Stomach (tissue), 19 donors: ENCODE measurements around the gene C1orf226. TPM values are rescaled to one million over a fixed set of nuclear protein-coding genes. Genes with fewer than 3 reads are reported as not detected.

Experiments used
- DNase-seq, 2 donors: peaks; one replicate each; pipeline versions ENCODE4 v3.0.0 to v3.0.0-alpha.2; 2013 to 2019
- H3K27ac ChIP-seq, 5 donors: fragments of 200-600 bp in 4 of 5; sonication (generic) in 4 of 5; one replicate each; pipeline ENCODE4 v1.5.1; 2013 to 2019; ENCODE audit warnings: mild to moderate bottlenecking in 1 of 5, moderate library complexity in 1 of 5
- H3K27me3 ChIP-seq, 3 donors: fragments of 200-600 bp; sonication (generic); one replicate each; pipeline ENCODE4 v1.5.1; 2017 to 2019; ENCODE audit warnings: mixed run types in 1 of 3
- H3K36me3 ChIP-seq, 4 donors: fragments of 200-600 bp; sonication (generic); 1 replicate in 3 of 4; 2 replicates in 1 of 4; pipeline ENCODE4 v1.5.1; 2016 to 2019
- H3K4me1 ChIP-seq, 4 donors: fragments of 200-600 bp; sonication (generic); one replicate each; pipeline ENCODE4 v1.5.1; 2016 to 2019
- H3K4me3 ChIP-seq, 4 donors: fragments of 200-600 bp; sonication (generic) in 3 of 4; one replicate each; pipeline ENCODE4 v1.5.1; 2016 to 2019; ENCODE audit warnings: mild to moderate bottlenecking in 1 of 4
- H3K9me3 ChIP-seq, 4 donors: fragments of 200-600 bp; sonication (generic); one replicate each; pipeline ENCODE4 v1.5.1; 2016 to 2019
- EP300 ChIP-seq: sonication (generic); formaldehyde crosslinking; IDR thresholded peaks from one replicate; pipeline ENCODE4 v1.6.1; 2017; ENCODE audit warnings: antibody characterized with exemption
- POLR2A ChIP-seq, 4 donors: fragments of 450-650 bp; IDR thresholded peaks; one replicate each; pipeline ENCODE4 v1.6.1; 2016; ENCODE audit warnings: antibody characterized with exemption in 4 of 4, control low read depth in 2 of 4, mild to moderate bottlenecking in 1 of 4, moderate library complexity in 1 of 4
- POLR2AphosphoS5 ChIP-seq, 3 donors: sonication (generic); formaldehyde crosslinking; IDR thresholded peaks; one replicate each; pipeline ENCODE4 v1.6.1; 2016; ENCODE audit warnings: antibody characterized with exemption in 3 of 3
- WGBS, 5 donors: extraction: QIAGEN DNeasy Blood & Tissue Kit in 3 of 5; methylation state at CpG; one replicate each; pipeline versions ENCODE4 v1.1.5 to v1.1.7; 2013 to 2018; 5-methylcytosine and 5-hydroxymethylcytosine counted together
- intact Hi-C: fragments of 100-400 bp; cut with DNase I; formaldehyde crosslinking; loops from one replicate; pipeline ENCODE4 v1.15.1; 2023; ENCODE audit warnings: low total_unique reads
- long read RNA-seq, 10 donors: transcript quantifications; one replicate each; lab custom pipeline, GENCODE V29; 2026
- polyA plus RNA-seq, 3 donors: library from polyadenylated mRNA; stranded (reverse); fragments of 200-250 nt; gene quantifications; one replicate each; pipeline ENCODE4 v1.2.3, GENCODE V29; 2013
- total RNA-seq, 5 donors: library from RNA; depleted of rRNA; stranded (reverse); fragments of >200 nt; gene quantifications; one replicate each; pipeline versions ENCODE4 v1.1.0 to v1.2.3, GENCODE V29; 2014 to 2016
- TF ChIP-seq, protein P1 (sequence below), 7 experiments: fragments of 450-650 bp in 4 of 7; fragments of 200-600 bp in 3 of 7; sonication (generic) in 3 of 7; IDR thresholded peaks; one replicate each; pipeline ENCODE4 v1.5.1; 2016 to 2019; ENCODE audit warnings: antibody characterized with exemption in 7 of 7, control low read depth in 2 of 7, mild to moderate bottlenecking in 1 of 7
- donor health status: healthy with polysubstance abuse.
- donor health status: Bipolar disorder and iron deficiency.
- donor health status: healthy.

The C1orf226 gene, protein sequence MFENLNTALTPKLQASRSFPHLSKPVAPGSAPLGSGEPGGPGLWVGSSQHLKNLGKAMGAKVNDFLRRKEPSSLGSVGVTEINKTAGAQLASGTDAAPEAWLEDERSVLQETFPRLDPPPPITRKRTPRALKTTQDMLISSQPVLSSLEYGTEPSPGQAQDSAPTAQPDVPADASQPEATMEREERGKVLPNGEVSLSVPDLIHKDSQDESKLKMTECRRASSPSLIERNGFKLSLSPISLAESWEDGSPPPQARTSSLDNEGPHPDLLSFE
- total RNA-seq (10 to 100 TPM in 3 of 5 donors, 1 to 10 TPM in 2; 2.9 to 14.0 (median 13.2) TPM), polyA plus RNA-seq (1 to 10 TPM; 2.4 to 3.7 (median 2.7) TPM)
- long read RNA-seq, donor 1: 0 reads
- long read RNA-seq, donor 2, full-length matches to known transcripts: 1 of 1 reads
- long read RNA-seq, donor 2, partial matches to known transcripts: 0 of 1 reads
- long read RNA-seq, donor 2, other reads (novel, unspliced or antisense): 0 of 1 reads
- long read RNA-seq, donor 3: 0 reads
- long read RNA-seq, donor 4: 0 reads
- long read RNA-seq, donor 5: 0 reads
- long read RNA-seq, donor 6: 0 reads
- long read RNA-seq, donor 7, full-length matches to known transcripts: 1 of 1 reads
- long read RNA-seq, donor 7, partial matches to known transcripts: 0 of 1 reads
- long read RNA-seq, donor 7, other reads (novel, unspliced or antisense): 0 of 1 reads
- long read RNA-seq, donor 8: 0 reads
- long read RNA-seq, donor 9: 0 reads
- long read RNA-seq, donor 10, partial matches to known transcripts: 0 of 1 reads
- long read RNA-seq, donor 10, other reads (novel, unspliced or antisense): 0 of 1 reads

DNA sequence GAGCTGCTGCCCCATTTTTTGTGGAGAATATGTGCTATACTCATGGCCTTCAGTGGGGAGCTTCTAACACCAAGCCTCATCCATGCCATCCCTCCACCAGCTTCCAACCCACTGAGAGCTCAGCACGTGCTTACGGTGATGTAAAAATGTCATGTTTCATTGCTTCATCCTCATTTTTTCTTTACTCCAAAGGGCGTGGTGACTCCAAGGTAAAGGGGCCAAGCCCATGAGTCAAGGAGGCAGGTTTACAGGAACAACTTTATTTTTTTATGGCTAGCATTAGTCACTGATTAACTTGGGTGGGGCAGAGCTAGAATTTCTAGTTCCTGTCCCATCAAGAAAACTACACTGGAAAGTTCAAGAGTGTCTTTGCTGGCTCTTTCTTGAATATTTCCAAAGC, at the start of gene C1orf226:
Gene C1orf226 (plus strand): TSS at position 346 of the 400 bp plus-strand sequence. CDS start 174 bp downstream, outside the sequence.
- Histone ChIP-seq H3K9me3 (no peaks in the 10 kb centered on the region), H3K27me3 (no peaks in the 10 kb centered on the region), H3K27ac (peak within 1 kb of the TSS; percentile 38 to 89 (median 74)), H3K36me3 (peaks cover 0 to 43% (median 15%) of the 10 kb centered on the region in 4 donors), H3K4me1 (peaks cover 0 to 9% (median 3%) of the 10 kb centered on the region in 4 donors), H3K4me3 (no peak within 1 kb of the TSS)
- peak in 2 of 3 donors; percentile 36 to 60 for TF ChIP-seq POLR2AphosphoS5 (IDR thresholded peaks at IDR 0.05)
- no peak for TF ChIP-seq EP300
- DNase-seq: peak in 1 of 2 donors; percentile 90
- 30 to 77% (median 48%) methylated on average over 3 of the region's 3 CpGs for WGBS, 5 donors
- intact Hi-C loops: no loop called here

DNA sequence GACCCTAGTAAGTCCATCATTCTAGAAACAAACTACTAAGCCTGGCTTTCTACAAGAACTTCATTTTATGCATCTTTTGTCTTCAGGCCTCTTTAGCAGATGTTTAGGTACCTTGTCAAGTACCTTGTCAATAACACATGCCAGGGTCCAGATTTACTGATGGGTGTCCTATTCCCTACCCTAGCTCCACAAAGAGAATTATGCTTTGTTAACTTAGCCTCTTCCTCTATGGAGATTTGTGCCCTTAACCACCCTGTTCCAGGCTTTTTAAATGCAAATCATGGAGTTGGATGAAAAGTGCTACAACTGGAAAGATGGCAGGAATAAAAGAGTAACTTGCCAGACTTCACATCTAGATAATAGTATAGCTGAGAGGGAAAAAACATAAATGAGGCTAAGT, 47.5 kb upstream of the C1orf226 start:
- no peaks in the 10 kb centered on the region for H3K4me1 ChIP-seq
- no peak overlapping the region for H3K27ac ChIP-seq
- DNase-seq: no peak
- TF ChIP-seq EP300: no peak
- TF ChIP-seq POLR2A (IDR thresholded peaks at IDR 0.05): no peak
- no peak for TF ChIP-seq POLR2AphosphoS5 (IDR thresholded peaks at IDR 0.05)
- TF ChIP-seq, protein P1, sequence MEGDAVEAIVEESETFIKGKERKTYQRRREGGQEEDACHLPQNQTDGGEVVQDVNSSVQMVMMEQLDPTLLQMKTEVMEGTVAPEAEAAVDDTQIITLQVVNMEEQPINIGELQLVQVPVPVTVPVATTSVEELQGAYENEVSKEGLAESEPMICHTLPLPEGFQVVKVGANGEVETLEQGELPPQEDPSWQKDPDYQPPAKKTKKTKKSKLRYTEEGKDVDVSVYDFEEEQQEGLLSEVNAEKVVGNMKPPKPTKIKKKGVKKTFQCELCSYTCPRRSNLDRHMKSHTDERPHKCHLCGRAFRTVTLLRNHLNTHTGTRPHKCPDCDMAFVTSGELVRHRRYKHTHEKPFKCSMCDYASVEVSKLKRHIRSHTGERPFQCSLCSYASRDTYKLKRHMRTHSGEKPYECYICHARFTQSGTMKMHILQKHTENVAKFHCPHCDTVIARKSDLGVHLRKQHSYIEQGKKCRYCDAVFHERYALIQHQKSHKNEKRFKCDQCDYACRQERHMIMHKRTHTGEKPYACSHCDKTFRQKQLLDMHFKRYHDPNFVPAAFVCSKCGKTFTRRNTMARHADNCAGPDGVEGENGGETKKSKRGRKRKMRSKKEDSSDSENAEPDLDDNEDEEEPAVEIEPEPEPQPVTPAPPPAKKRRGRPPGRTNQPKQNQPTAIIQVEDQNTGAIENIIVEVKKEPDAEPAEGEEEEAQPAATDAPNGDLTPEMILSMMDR (IDR thresholded peaks at IDR 0.05): no peak
- no peaks in the 10 kb centered on the region for H3K9me3 ChIP-seq
- H3K27me3 ChIP-seq: no peaks in the 10 kb centered on the region
- peaks cover 0 to 4% (median 1%) of the 10 kb centered on the region in 4 donors for H3K36me3 ChIP-seq
- no peak overlapping the region for H3K4me3 ChIP-seq
- intact Hi-C loops: no loop called here

DNA sequence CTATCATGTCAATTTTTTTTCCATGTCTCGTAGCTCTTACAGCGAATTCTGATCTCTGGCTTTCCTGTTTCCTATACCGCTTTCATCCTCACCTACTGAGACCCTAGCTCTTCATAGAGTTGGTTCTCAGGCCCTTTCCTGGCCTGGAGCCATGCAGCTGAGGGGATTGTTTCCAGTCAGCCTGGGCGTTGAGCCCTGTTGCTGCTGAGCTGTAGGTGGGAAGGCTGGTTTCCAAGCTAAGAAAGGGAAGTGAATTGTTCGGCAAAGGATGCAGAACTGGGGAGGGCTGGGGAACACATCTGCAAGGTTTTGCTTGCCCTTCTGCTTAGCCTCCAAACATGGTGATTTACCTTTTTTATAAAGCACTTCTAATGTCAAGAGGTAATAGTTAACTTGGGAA, 46.4 kb upstream of the C1orf226 start:
- Histone ChIP-seq H3K36me3 (peaks cover 0 to 4% (median 1%) of the 10 kb centered on the region in 4 donors), H3K4me3 (no peak overlapping the region), H3K27ac (no peak overlapping the region), H3K27me3 (no peaks in the 10 kb centered on the region), H3K9me3 (no peaks in the 10 kb centered on the region), H3K4me1 (no peaks in the 10 kb centered on the region)
- intact Hi-C loops: no loop called here
- WGBS, 5 donors: 69 to 85% (median 81%) methylated on average over 5 of the region's 5 CpGs
- peak in 1 of 2 donors; percentile 31 for DNase-seq
- TF ChIP-seq POLR2AphosphoS5 (IDR thresholded peaks at IDR 0.05) (no peak), EP300 (no peak), POLR2A (IDR thresholded peaks at IDR 0.05) (no peak)
- TF ChIP-seq, protein P1 (IDR thresholded peaks at IDR 0.05): no peak

DNA sequence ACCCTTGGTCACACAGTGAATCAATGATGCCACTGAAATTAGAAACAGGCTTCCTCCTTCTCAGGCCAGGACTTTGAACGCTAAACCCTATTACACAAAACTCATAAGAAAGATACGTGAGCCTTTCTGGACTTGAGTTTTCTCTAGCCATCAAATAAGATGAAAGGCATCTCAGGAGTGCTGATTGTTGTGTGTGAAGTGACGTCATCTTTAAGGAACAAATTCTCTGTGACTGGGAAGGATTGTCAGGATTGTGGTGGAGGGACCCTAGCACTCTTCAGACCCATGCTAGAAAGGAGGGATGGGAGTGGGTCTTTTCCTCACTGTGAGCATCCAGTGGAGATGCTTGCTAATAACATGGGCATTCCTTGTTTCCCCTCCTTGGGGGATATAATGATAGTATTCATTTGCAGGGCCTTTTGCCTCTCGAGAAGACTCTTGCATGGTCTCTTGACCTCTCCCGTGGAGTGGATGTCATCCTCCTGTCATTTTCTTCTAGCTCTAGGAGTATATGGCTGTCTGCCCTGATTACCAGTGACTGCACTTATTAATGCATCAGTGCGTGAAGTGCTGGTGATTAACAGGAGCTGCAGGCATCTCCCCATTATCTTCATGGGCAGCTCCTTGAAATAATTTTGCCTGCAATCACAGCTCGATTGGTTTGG, 44.8 kb upstream of the C1orf226 start:
- intact Hi-C loops: no loop called here
- no peak for DNase-seq
- H3K9me3 ChIP-seq: no peaks in the 10 kb centered on the region
- H3K27ac ChIP-seq: no peak overlapping the region
- H3K27me3 ChIP-seq: no peaks in the 10 kb centered on the region
- H3K4me1 ChIP-seq: no peaks in the 10 kb centered on the region
- WGBS, 5 donors: 75 to 90% (median 85%) methylated on average over 7 of the region's 7 CpGs
- no peak overlapping the region for H3K4me3 ChIP-seq
- H3K36me3 ChIP-seq: peaks cover 0 to 4% (median 1%) of the 10 kb centered on the region in 4 donors
- TF ChIP-seq POLR2A (IDR thresholded peaks at IDR 0.05) (no peak), POLR2AphosphoS5 (IDR thresholded peaks at IDR 0.05) (no peak), EP300 (no peak)
- TF ChIP-seq, protein P1 (IDR thresholded peaks at IDR 0.05): no peak
